ENCODE data around the gene TCEAL8.

The TCEAL8 gene

DNA sequence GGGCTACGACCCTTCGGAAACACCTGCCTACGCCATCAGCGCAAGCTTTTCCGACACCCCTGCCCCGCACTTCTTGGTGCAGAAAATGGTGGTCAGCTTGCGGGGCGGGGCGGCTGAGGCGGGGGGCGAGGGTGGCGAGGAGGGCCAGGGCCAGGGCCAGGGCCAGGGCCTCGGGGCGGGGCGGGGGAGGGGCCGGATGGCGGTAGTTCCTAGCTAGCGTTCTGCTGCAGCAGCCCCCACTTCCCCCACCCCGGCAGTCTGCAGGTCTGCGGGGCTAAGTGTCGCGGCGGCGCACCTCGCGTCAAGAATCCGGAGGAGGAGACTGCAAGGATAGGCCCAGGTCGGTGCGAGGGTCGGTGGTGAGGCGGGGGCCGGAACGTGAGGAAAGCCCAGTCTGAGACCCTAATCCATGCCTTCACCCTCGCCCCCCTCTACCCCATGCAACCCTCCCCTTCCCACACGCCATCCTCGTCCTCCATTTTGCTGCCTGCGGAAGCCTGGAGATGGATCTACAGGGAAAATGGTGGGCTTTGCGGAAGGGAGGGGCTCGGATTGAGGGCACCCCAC lies 39.4 kb downstream of the TCEAL8 start:
- DNase-seq (ENCODE audit: low read depth in 3 of 3, low spot score in 1 of 3), result peak in 1 of 3 donors; percentile 8

DNA sequence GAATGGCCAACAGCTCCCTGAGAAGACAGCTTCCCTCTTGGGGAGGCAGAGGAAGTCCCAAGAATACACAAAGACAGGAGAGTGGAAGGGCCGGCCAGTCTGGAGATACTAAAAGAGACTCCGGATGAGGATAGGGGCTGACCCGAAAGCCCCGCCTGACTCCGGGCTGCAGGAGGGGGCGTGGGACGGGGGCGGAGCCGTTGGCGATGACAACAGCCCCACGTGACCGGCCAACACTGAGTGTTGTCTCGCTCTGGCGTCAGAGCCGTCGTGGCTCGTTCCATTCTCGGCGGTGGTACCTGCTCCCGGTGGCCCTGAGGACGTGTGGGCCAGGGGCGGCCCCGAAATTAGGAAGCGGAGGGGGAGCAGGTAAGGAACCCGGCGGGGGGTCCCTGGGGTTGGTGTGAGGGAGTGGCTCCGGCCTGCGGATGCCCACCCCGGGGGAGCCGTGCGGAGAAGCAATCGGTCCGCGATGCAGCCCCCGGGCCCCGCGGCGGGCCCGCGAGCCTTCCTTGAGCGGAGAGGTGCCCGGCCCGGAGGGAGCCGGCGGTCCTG lies 40.0 kb downstream of the TCEAL8 start, which contains the start of gene BEX4:
BEX4 (plus strand) TSS at position 239 of the 555 bp plus-strand sequence. CDS start 1,046 bp downstream, outside the sequence.
- DNase-seq (ENCODE audit: low read depth in 3 of 3, low spot score in 1 of 3), result peak; percentile 44 to 65 (median 47)

DNA sequence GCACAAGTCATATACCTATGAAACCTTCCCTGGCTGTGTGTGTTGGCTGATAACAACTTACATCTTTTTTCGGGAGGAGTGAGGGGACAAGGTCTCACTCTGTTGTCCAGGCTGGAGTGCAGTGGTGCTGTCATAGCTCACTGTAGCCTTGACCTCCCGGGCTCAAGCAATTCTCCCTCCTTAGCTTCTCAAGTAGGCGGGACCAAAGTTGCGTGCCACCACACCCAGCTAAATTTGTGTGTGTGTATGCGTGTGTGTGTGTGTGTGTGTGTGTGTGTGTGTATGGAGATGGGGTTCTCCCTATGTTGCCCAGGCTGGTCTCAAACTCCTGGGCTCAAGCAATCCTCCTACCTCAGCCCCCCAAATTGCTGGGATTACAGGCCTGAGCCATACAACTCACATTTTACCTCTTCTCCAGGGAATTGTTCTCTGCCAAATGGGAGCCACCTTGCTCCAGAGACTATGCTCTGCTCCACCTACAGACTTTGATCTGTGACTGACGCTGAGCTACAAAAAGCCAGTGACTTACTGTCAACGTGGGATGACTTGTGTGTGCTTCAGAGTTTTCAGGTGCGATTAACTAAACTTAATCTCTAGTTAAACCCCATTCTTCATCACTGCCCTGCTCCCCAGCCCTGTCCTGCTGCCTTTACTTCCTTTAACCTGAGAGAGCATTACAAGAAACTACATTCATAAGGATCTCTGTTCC lies 42.1 kb downstream of the TCEAL8 start:
- DNase-seq (ENCODE audit: low read depth in 3 of 3, low spot score in 1 of 3), result no peak

DNA sequence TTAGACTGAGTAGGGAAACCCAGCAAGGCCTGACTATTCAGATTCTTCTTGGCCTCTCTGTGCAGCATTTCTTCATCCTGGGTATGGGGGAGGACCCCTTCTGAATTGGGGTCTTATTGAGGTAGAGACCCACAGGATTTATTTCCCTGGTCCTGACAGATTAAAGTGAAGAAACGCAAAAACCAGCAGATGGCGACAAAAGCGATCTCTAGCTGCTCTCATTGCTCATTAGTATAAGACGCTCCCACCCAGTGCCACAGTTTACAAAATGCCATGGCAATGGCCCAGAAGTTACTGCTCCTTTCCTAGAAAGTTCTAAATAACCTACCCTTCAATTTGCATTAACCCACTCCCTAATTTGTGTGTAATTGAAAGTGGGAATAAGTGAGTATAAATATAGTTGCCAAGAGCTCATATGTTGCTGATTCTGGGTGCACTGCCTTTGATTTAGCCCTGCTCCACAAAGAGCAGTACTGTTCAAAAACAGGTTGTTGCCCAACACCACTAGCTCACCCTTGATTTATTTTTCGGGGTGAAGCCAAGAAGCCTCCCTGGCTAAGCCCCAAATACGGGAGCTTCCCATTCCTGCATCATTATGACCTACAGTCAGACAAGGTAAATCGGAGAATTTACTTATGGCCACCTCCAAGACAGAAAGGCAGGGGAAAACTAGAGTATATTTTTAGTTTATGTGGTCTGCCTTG lies 43.8 kb downstream of the TCEAL8 start:
- no peak for DNase-seq (ENCODE audit: low read depth in 3 of 3, low spot score in 1 of 3)

DNA sequence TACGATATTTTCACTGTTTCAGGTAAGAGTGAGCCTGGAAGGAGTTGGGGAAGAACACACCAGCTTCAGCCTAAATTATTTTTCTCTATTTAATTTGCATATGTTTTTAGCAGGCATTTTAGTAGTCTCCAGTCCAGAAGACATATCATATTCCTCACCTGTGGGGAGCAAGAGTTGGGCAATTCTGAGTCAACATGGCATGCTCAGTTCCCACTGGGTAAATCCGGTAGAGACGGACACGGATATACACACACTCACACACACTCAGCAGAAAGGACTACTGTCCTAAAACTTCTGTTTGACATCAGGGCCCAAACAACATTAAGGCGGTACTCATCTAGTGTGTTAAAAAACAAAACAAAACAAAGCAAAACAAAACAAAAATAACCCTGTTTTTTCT lies 44.9 kb downstream of the TCEAL8 start:
- DNase-seq (ENCODE audit: low read depth in 3 of 3, low spot score in 1 of 3), result no peak
